Endothelial cell of umbilical vein (primary cell): ENCODE data around the gene TESK2. TPM values are rescaled to one million over a fixed set of nuclear protein-coding genes. Genes with fewer than 3 reads are reported as not detected.

ENCODE experiments used
- BruUV-seq: library from RNA; stranded (reverse); fragments of 400-500 nt; replicated peaks from 2 replicates; lab custom pipeline; 2021; lab: Mats Ljungman, UMichigan
- CTCF ChIA-PET: fragments of 300-600, 350-600 bp; sonication (Branson Sonifier 250); formaldehyde crosslinking; loops from one replicate; lab custom pipeline; 2021; ENCODE audit warnings: antibody characterized with exemption, inconsistent platforms; lab: Charles Lee
- POLR2A ChIA-PET: fragments of 300-600, 350-600 bp; sonication (Branson Sonifier 250); formaldehyde crosslinking; loops from one replicate; lab custom pipeline; 2021; ENCODE audit warnings: antibody characterized with exemption, inconsistent platforms; lab: Charles Lee
- DNase-seq: peaks from one replicate; pipeline ENCODE4 v3.0.0-alpha.2; 2011; ENCODE audit warnings: low read depth, low spot score
- FAIRE-seq: peaks from 2 replicates; lab custom pipeline; 2011; peaks lifted over from hg19 to GRCh38; lab: Jason Lieb, UNC
- H2AFZ ChIP-seq: 2 replicates; pipeline ENCODE4 v1.6.0; 2012; ENCODE audit warnings: low read depth, low read length, control low read depth, inconsistent platforms
- H3K27ac ChIP-seq: 2 replicates; pipeline ENCODE4 v1.5.1; 2011; ENCODE audit warnings: low read depth, mild to moderate bottlenecking, control low read depth, low read length, moderate library complexity; ENCODE audit not compliant: insufficient read depth
- H3K27me3 ChIP-seq, 2 experiments: 2 replicates each; pipeline versions ENCODE4 v1.6.0 to v1.6.1; 2011; ENCODE audit warnings: low read length in 2 of 2, mixed read lengths in 1 of 2; ENCODE audit not compliant: control insufficient read depth in 2 of 2, insufficient read depth in 2 of 2
- H3K36me3 ChIP-seq, 2 experiments: 2 replicates in 1 of 2; 3 replicates in 1 of 2; pipeline ENCODE4 v1.5.1; 2011; ENCODE audit warnings: low read length in 2 of 2, mild to moderate bottlenecking in 1 of 2, moderate library complexity in 1 of 2; ENCODE audit not compliant: control insufficient read depth in 2 of 2, insufficient read depth in 2 of 2; ENCODE audit errors: extremely low read depth in 1 of 2
- H3K4me1 ChIP-seq: 3 replicates; pipeline ENCODE4 v1.5.1; 2011; ENCODE audit warnings: mild to moderate bottlenecking, low read length; ENCODE audit not compliant: control insufficient read depth, insufficient read depth; ENCODE audit errors: extremely low read depth
- H3K4me2 ChIP-seq: 2 replicates; pipeline ENCODE4 v1.6.1; 2011; ENCODE audit warnings: low read length, control low read depth, mixed read lengths; ENCODE audit not compliant: insufficient read depth
- H3K4me3 ChIP-seq, 3 experiments: fragments of 200-600 bp in 1 of 3; sonication (generic), shearing (Covaris generic) in 1 of 3; replicated peaks in 1 of 3; 2 replicates each; pipeline ENCODE4 v1.5.1; 2011 to 2016; ENCODE audit warnings: control low read depth in 3 of 3, low read length in 3 of 3, mild to moderate bottlenecking in 2 of 3, inconsistent platforms in 1 of 3, low read depth in 1 of 3, moderate library complexity in 1 of 3; ENCODE audit not compliant: insufficient read depth in 1 of 3
- H3K79me2 ChIP-seq: 2 replicates; pipeline ENCODE4 v1.6.0; 2012; ENCODE audit warnings: low read length, inconsistent platforms; ENCODE audit not compliant: control insufficient read depth, insufficient read depth
- H3K9ac ChIP-seq: replicated peaks from 2 replicates; pipeline ENCODE3; 2011; ENCODE audit warnings: low read length, control low read depth; ENCODE audit not compliant: insufficient read depth; ENCODE audit errors: extremely low read depth
- H3K9me1 ChIP-seq: replicated peaks from 3 replicates; pipeline ENCODE4 v1.6.0; 2011; ENCODE audit warnings: mild to moderate bottlenecking, low read length; ENCODE audit not compliant: control insufficient read depth, insufficient read depth; ENCODE audit errors: extremely low read depth
- H3K9me3 ChIP-seq: replicated peaks from 2 replicates; pipeline ENCODE4 v1.5.1; 2012; ENCODE audit warnings: low read length, inconsistent platforms; ENCODE audit not compliant: control insufficient read depth, insufficient read depth
- H4K20me1 ChIP-seq: replicated peaks from 2 replicates; pipeline ENCODE3; 2011; ENCODE audit warnings: mild to moderate bottlenecking, low read length; ENCODE audit not compliant: control insufficient read depth, insufficient read depth; ENCODE audit errors: extremely low read depth
- CTCF ChIP-seq, 2 donors: IDR thresholded peaks; 1 replicate in 1 of 2; 2 replicates in 1 of 2; pipeline ENCODE4 v1.5.1; 2011; ENCODE audit warnings: low read length in 2 of 2, mild to moderate bottlenecking in 2 of 2, moderate library complexity in 2 of 2, control low read depth in 1 of 2, inconsistent platforms in 1 of 2, low read depth in 1 of 2; ENCODE audit not compliant: insufficient read depth in 1 of 2; ENCODE audit errors: extremely low read depth in 1 of 2
- EZH2 ChIP-seq: IDR thresholded peaks from 2 replicates; pipeline ENCODE4 v1.6.1; 2012; ENCODE audit warnings: borderline replicate concordance, low read depth, mild to moderate bottlenecking, moderate library complexity, low read length, inconsistent platforms; ENCODE audit not compliant: severe bottlenecking
- FOS ChIP-seq: IDR thresholded peaks from 2 replicates; pipeline ENCODE4 v1.6.1; 2011; ENCODE audit warnings: mild to moderate bottlenecking, low read length, moderate library complexity, borderline replicate concordance; ENCODE audit not compliant: insufficient read depth
- GATA2 ChIP-seq: IDR thresholded peaks from 2 replicates; pipeline ENCODE4 v1.7.0; 2011; ENCODE audit warnings: low read depth, mild to moderate bottlenecking, moderate library complexity, mixed read lengths, low read length; ENCODE audit not compliant: insufficient read length, insufficient read depth
- JUN ChIP-seq: IDR thresholded peaks from 2 replicates; pipeline ENCODE4 v1.6.1; 2011; ENCODE audit warnings: borderline replicate concordance, low read depth; ENCODE audit not compliant: insufficient read length, insufficient read depth
- MAX ChIP-seq: IDR thresholded peaks from 2 replicates; pipeline ENCODE4 v1.6.1; 2011; ENCODE audit not compliant: insufficient read depth, insufficient read length
- MYC ChIP-seq: IDR thresholded peaks from one replicate; pipeline ENCODE4 v1.6.1; 2011; ENCODE audit warnings: mild to moderate bottlenecking, low read depth, low read length
- POLR2A ChIP-seq: IDR thresholded peaks from 2 replicates; pipeline ENCODE4 v1.6.1; 2012; ENCODE audit warnings: low read depth, mild to moderate bottlenecking, control low read depth, low read length
- POLR2AphosphoS5 ChIP-seq: IDR thresholded peaks from 2 replicates; pipeline ENCODE4 v1.6.1; 2012; ENCODE audit warnings: low read depth, mild to moderate bottlenecking, control low read depth, low read length, moderate library complexity; ENCODE audit not compliant: insufficient read depth
- dilution Hi-C: fragments of 300-500 bp; cut with MboI; formaldehyde crosslinking; loops from one replicate; pipeline ENCODE4 v1.15.0; 2019; ENCODE audit warnings: low sequenced_read_pairs; ENCODE audit not compliant: extremely low pct_ligation_motif_present
- intact Hi-C: fragments of 100-400 bp; cut with micrococcal nuclease; formaldehyde crosslinking; loops from one replicate; pipeline ENCODE4 v1.10.0; 2022
- polyA plus RNA-seq, 4 experiments: library from polyadenylated mRNA; depleted of rRNA in 3 of 4; stranded (reverse) in 3 of 4; unstranded in 1 of 4; fragments of >200 nt; gene quantifications; 2 replicates each; pipeline versions ENCODE4 v1.2.1 to v1.2.3, GENCODE V29; 2011 to 2012; ENCODE audit warnings: missing spikeins in 1 of 4
- total RNA-seq: library from RNA; stranded (reverse); gene quantifications from 2 replicates; pipeline ENCODE4 v1.2.3, GENCODE V29; 2021

The TESK2 gene
- total and polyA plus RNA-seq, 2 donors (not counting 3 experiments of a cell fraction or from before 2014, with no cell fraction given): 2.1 to 2.6 TPM

GRCh38 chr1:45302505-45303150 is 188.3 kb downstream of the TESK2 start:
- DNase-seq: no peak
- Histone ChIP-seq H2AFZ (no peak overlapping the region), H3K36me3 (no peaks in the 10 kb centered on the region), H4K20me1 (no peaks in the 10 kb centered on the region), H3K79me2 (no peaks in the 10 kb centered on the region), H3K27me3 (no peaks in the 10 kb centered on the region), H3K4me2 (peak overlapping the region; percentile 54), H3K9me3 (no peaks in the 10 kb centered on the region), H3K27ac (no peak overlapping the region), H3K4me1 (peaks cover 14% of the 10 kb centered on the region), H3K9ac (peak overlapping the region; percentile 69), H3K4me3 (peak overlapping the region in 2 of 3 experiments; percentile 54 to 60), H3K9me1 (no peaks in the 10 kb centered on the region)
- no TSS peak for BruUV-seq
- intact Hi-C loops (loop anchor here (1.0 to 5.0 kb wide), 5 partner anchors 24 to 505 kb away; partner anchors contain the start of genes EIF2B3, HPDL and TESK2), dilution Hi-C loops (no loop called here)
- TF ChIP-seq POLR2A (no peak), MYC (no peak), FOS (no peak), CTCF (IDR thresholded peaks at IDR 0.05; ENCODE audit: extremely low read depth in 1 of 2, insufficient read depth in 1 of 2, low read depth in 1 of 2, low read length in 2 of 2) (no peak), POLR2AphosphoS5 (no peak), EZH2 (no peak), JUN (no peak), MAX (no peak), GATA2 (no peak)
- FAIRE-seq: no peak
- CTCF ChIA-PET: interaction anchor here (0.8 to 9.9 kb wide), 8 partner anchors 18 to 515 kb away, joined by 3 to 556 read pairs (median 4); partner anchors contain the start of genes BEST4, HECTD3, MUTYH and TOE1
- POLR2A ChIA-PET: interaction anchor here (1.1 to 1.3 kb wide), 2 partner anchors 37 to 503 kb away, joined by 9 to 33 read pairs; partner anchors contain the start of genes MUTYH, PLK3 and TOE1
